ENCODE data around the gene CACNB4. TPM values are rescaled to one million over a fixed set of nuclear protein-coding genes. Genes with fewer than 3 reads are reported as not detected.
"Not testable (repeated sequence)": the region's sequence is repeated elsewhere in the genome, so short reads cannot be mapped to it uniquely, and the experiment has no call there.

Gene CACNB4
- total RNA-seq, 4 donors from 2014 or later, result 0.20 to 1.6 (median 0.90) TPM

- DNase-seq, result no peak
- Histone ChIP-seq H3K4me1 (no peaks in the 10 kb centered on the region), H3K9me3 (no peaks in the 10 kb centered on the region), H3K27me3 (no peaks in the 10 kb centered on the region), H3K27ac (no peak overlapping the region), H3K4me3 (no peak overlapping the region), H3K36me3 (peaks cover 0 to 7% (median 0%) of the 10 kb centered on the region in 4 donors)
- 92 to 95% methylated on average over 3 of the region's 3 CpGs for WGBS, 2 donors (ENCODE audit: low coverage in 1 of 2)
- TF ChIP-seq EP300 (IDR thresholded peaks at IDR 0.05; ENCODE audit: low read depth), result no peak
- in situ Hi-C loops (cut with MboI; ENCODE audit: low pct_ligation_motif_present in 1 of 4, low pct_unique_long_range_greater_than_20kb in 1 of 4, low sequenced_read_pairs in 3 of 4), result no loop called here
- intact Hi-C loops (cut with DNase I; ENCODE audit: low total_unique reads), result no loop called here
Observed at GRCh38 chr2:152114366-152114765, 15.5 kb upstream of the CACNB4 start.

GRCh38 chr2:152107140-152107539, 8.3 kb upstream of the CACNB4 start:
- intact Hi-C loops (cut with DNase I; ENCODE audit: low total_unique reads); H3K4me1 ChIP-seq; DNase-seq; H3K4me3 ChIP-seq; H3K27ac ChIP-seq; in situ Hi-C loops (cut with MboI; ENCODE audit: low pct_ligation_motif_present in 1 of 4, low pct_unique_long_range_greater_than_20kb in 1 of 4, low sequenced_read_pairs in 3 of 4); H3K36me3 ChIP-seq; H3K27me3 ChIP-seq; H3K9me3 ChIP-seq: not testable (repeated sequence)
- WGBS, 2 donors (ENCODE audit: low coverage in 1 of 2), result 90 to 92% methylated on average over 13 of the region's 13 CpGs

- Histone ChIP-seq H3K27ac (no peak overlapping the region), H3K9me3 (no peaks in the 10 kb centered on the region), H3K4me1 (no peaks in the 10 kb centered on the region), H3K27me3 (peaks cover 17% of the 10 kb centered on the region), H3K4me3 (no peak overlapping the region), H3K36me3 (no peaks in the 10 kb centered on the region)
- no peak for DNase-seq
- TF ChIP-seq CTCF (IDR thresholded peaks at IDR 0.05), result no peak
- no peak for TF ChIP-seq POLR2AphosphoS5 (IDR thresholded peaks at IDR 0.05)
- no peak for TF ChIP-seq EP300 (IDR thresholded peaks at IDR 0.05; ENCODE audit: low read depth)
- in situ Hi-C loops (cut with MboI; ENCODE audit: low pct_ligation_motif_present in 1 of 4, low pct_unique_long_range_greater_than_20kb in 1 of 4, low sequenced_read_pairs in 3 of 4), result no loop called here
- intact Hi-C loops (cut with DNase I; ENCODE audit: low total_unique reads), result no loop called here
- WGBS, 2 donors (ENCODE audit: low coverage in 1 of 2), result 82 to 91% methylated on average over 2 to 4 of the region's 4 CpGs
Observed at GRCh38 chr2:152106464-152106863, 7.6 kb upstream of the CACNB4 start.

GRCh38 chr2:152103271-152103670, 4.4 kb upstream of the CACNB4 start:
- TF ChIP-seq POLR2AphosphoS5 (IDR thresholded peaks at IDR 0.05) (no peak), EP300 (IDR thresholded peaks at IDR 0.05; ENCODE audit: low read depth) (no peak), POLR2A (IDR thresholded peaks at IDR 0.05) (no peak), CTCF (IDR thresholded peaks at IDR 0.05) (no peak)
- Histone ChIP-seq H3K27ac (no peak overlapping the region), H3K36me3 (no peaks in the 10 kb centered on the region), H3K4me1 (peaks cover 11 to 15% (median 12%) of the 10 kb centered on the region in 4 donors), H3K9me3 (no peaks in the 10 kb centered on the region), H3K27me3 (peaks cover 49% of the 10 kb centered on the region), H3K4me3 (no peak overlapping the region)
- in situ Hi-C loops (cut with MboI; ENCODE audit: low pct_ligation_motif_present in 1 of 4, low pct_unique_long_range_greater_than_20kb in 1 of 4, low sequenced_read_pairs in 3 of 4), result no loop called here
- WGBS, 2 donors (ENCODE audit: low coverage in 1 of 2), result 100% methylated on average over 3 of the region's 3 CpGs
- DNase-seq, result no peak
- intact Hi-C loops (cut with DNase I; ENCODE audit: low total_unique reads), result no loop called here

GRCh38 chr2:152100961-152101360, 2.1 kb upstream of the CACNB4 start:
- no peaks in the 10 kb centered on the region for H3K9me3 ChIP-seq
- H3K36me3 ChIP-seq, result no peaks in the 10 kb centered on the region
- H3K4me1 ChIP-seq, result peaks cover 12 to 28% (median 18%) of the 10 kb centered on the region in 4 donors
- DNase-seq, result no peak
- no peak overlapping the region for H3K27ac ChIP-seq
- TF ChIP-seq EP300 (IDR thresholded peaks at IDR 0.05; ENCODE audit: low read depth), result no peak
- no peak for TF ChIP-seq CTCF (IDR thresholded peaks at IDR 0.05)
- no peak for TF ChIP-seq POLR2A (IDR thresholded peaks at IDR 0.05)
- H3K27me3 ChIP-seq, result peaks cover 72% of the 10 kb centered on the region
- WGBS, 2 donors (ENCODE audit: low coverage in 1 of 2), result 79% methylated on average over 2 of the region's 2 CpGs; no CpG with 5 or more reads in 1 of the 2 donors
- in situ Hi-C loops (cut with MboI; ENCODE audit: low pct_ligation_motif_present in 1 of 4, low pct_unique_long_range_greater_than_20kb in 1 of 4, low sequenced_read_pairs in 3 of 4), result no loop called here
- intact Hi-C loops (cut with DNase I; ENCODE audit: low total_unique reads), result no loop called here
- H3K4me3 ChIP-seq, result no peak overlapping the region
